IPS DF 6.9 (cell line): ENCODE results near the gene TNIK.

Source experiments
- DNase-seq: peaks from one replicate; pipeline ENCODE4 v3.0.0-alpha.2; 2013; ENCODE audit warnings: low read depth, low spot score
- H3K27ac ChIP-seq: one replicate; pipeline ENCODE4 v1.5.1; 2013; ENCODE audit warnings: low read length, control low read depth
- H3K27me3 ChIP-seq: 2 replicates; pipeline ENCODE4 v1.6.1; 2013; ENCODE audit warnings: mild to moderate bottlenecking, low read length; ENCODE audit not compliant: control insufficient read depth, insufficient read depth
- H3K36me3 ChIP-seq: 2 replicates; pipeline ENCODE4 v1.6.1; 2013; ENCODE audit warnings: low read length; ENCODE audit not compliant: control insufficient read depth, insufficient read depth
- H3K4me1 ChIP-seq: 2 replicates; pipeline ENCODE4 v1.6.1; 2013; ENCODE audit warnings: low read length; ENCODE audit not compliant: control insufficient read depth, insufficient read depth
- H3K4me3 ChIP-seq: 2 replicates; pipeline ENCODE4 v1.5.1; 2013; ENCODE audit warnings: mild to moderate bottlenecking, low read length
- H3K9me3 ChIP-seq: 2 replicates; pipeline ENCODE4 v1.6.1; 2013; ENCODE audit warnings: low read length, inconsistent platforms; ENCODE audit not compliant: control insufficient read depth, insufficient read depth
- WGBS: extraction: QIAGEN DNeasy Blood & Tissue Kit; methylation state at CpG from one replicate; pipeline ENCODE4 v1.1.7; 2013; ENCODE audit warnings: mixed read lengths, missing lambda C conversion rate; ENCODE audit not compliant: insufficient read length, insufficient coverage; 5-methylcytosine and 5-hydroxymethylcytosine counted together

TNIK gene

DNA sequence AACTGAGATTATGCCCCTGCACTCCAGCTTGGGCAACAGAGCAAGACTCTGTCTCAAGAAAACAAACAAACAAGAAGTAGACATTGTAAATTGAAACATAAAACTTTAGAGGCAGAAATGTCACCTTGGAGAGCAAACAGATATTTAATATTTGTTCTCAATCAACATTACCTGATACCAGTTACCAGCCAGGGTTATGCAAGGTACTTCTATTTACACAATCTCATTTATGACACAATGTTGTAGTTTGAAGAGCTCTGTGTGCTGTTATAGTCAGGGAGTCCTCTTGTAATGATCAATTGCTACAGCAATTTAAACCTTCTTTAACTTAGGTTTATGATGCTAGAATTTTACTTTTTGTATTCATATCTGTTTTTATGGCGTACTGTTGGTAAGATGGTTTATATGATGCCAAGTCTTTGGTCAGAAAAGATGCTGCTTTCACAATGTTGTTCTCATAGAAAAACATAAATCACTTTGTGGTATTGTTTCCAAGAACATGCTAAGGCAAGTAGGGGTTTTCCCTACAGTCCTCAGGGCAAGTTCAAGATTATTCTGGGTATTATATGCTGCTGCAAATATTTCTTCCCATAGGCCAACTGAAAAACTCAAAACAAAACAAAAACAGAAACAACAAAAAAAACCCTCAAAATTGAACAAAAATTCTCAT lies 173.5 kb downstream of the TNIK start:
- no peaks in the 10 kb centered on the region for H3K4me1 ChIP-seq
- no peaks in the 10 kb centered on the region for H3K9me3 ChIP-seq
- H3K27me3 ChIP-seq = no peaks in the 10 kb centered on the region
- no peaks in the 10 kb centered on the region for H3K36me3 ChIP-seq
- no peak overlapping the region for H3K4me3 ChIP-seq
- no peak overlapping the region for H3K27ac ChIP-seq
- no CpG with 5 or more reads among the region's 1 CpG for WGBS
- no peak for DNase-seq

DNA sequence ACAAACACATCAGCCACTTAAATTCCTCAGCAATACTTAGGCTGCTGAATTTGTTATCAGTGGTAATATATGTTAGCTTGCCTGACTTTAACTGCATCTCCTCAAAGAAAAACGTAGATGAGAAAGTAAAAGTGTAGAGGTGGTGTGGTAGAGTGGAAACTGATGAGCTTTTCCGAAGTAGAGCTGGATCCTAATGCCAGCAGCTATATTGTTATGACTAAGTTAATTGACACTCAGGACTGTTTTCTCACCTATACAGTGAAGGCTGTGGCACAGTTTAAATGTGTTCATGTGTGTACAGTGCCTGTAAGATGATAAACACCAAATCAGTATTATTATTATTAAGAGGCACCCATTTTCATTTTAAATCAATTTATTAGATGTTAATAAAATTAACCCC lies 174.9 kb downstream of the TNIK start:
- Histone ChIP-seq H3K4me3 (no peak overlapping the region), H3K27me3 (no peaks in the 10 kb centered on the region), H3K27ac (no peak overlapping the region), H3K9me3 (no peaks in the 10 kb centered on the region), H3K36me3 (no peaks in the 10 kb centered on the region), H3K4me1 (no peaks in the 10 kb centered on the region)
- no peak for DNase-seq
- WGBS = no CpG with 5 or more reads among the region's 2 CpGs

DNA sequence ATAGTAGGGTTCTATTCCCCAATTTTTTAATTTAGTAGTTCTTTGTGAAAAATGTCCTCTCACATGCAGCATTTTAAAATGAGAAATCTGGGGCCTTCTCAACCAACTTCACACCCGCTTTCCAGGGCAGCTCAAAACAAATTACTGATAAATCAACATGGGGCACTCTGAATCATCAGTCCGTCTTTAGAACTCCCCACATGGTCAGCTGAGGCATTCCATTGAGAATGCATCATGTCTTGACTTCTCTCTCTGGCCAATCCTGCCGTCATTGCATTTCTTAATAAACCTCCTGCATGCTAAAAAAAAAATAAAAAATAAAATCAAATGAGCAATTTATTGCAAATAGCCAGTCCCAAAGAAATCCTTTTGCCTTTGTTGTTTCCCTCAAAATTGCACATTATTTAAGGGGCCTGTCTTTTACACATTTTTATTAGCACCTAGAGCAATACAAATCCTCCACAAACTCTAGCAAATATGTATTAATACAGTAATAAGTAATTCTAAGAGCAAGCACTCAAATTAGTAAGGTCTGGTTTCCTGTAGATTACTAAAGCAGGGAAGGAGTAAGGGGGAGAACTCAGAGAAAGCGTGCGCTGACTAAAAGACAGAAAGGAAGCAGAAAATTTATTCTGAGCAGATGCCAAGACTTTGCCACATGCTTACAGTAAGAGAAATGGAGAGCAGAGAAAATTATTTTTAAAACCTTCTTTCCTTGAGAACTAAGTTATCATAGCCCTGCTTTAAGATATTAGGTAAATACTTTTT lies 175.7 kb downstream of the TNIK start:
- H3K9me3 ChIP-seq = no peaks in the 10 kb centered on the region
- no peaks in the 10 kb centered on the region for H3K4me1 ChIP-seq
- DNase-seq = no peak
- no CpG with 5 or more reads among the region's 5 CpGs for WGBS
- H3K36me3 ChIP-seq = no peaks in the 10 kb centered on the region
- no peaks in the 10 kb centered on the region for H3K27me3 ChIP-seq
- H3K4me3 ChIP-seq = no peak overlapping the region
- H3K27ac ChIP-seq = no peak overlapping the region

DNA sequence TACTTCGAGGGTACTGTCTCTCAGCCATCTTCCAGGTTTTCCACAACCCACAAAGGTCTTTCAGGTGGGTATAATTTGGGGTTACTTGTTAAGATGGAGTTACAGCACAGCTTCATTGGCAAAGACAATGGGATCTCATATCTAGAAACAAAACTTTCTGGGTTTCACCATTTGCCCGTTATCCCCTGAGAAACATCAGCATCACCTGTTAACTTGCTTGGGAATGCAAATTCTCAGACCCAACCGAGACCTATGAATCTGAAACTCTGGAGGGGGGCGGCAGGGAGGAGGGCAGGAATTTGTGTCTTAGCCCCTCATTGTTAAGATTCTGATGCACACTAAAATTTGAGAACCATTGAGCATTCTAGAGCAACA lies 176.4 kb downstream of the TNIK start:
- no peak for DNase-seq
- no peaks in the 10 kb centered on the region for H3K4me1 ChIP-seq
- no peaks in the 10 kb centered on the region for H3K9me3 ChIP-seq
- H3K4me3 ChIP-seq = no peak overlapping the region
- H3K27ac ChIP-seq = no peak overlapping the region
- WGBS = no CpG with 5 or more reads among the region's 4 CpGs
- H3K36me3 ChIP-seq = no peaks in the 10 kb centered on the region
- H3K27me3 ChIP-seq = no peaks in the 10 kb centered on the region

DNA sequence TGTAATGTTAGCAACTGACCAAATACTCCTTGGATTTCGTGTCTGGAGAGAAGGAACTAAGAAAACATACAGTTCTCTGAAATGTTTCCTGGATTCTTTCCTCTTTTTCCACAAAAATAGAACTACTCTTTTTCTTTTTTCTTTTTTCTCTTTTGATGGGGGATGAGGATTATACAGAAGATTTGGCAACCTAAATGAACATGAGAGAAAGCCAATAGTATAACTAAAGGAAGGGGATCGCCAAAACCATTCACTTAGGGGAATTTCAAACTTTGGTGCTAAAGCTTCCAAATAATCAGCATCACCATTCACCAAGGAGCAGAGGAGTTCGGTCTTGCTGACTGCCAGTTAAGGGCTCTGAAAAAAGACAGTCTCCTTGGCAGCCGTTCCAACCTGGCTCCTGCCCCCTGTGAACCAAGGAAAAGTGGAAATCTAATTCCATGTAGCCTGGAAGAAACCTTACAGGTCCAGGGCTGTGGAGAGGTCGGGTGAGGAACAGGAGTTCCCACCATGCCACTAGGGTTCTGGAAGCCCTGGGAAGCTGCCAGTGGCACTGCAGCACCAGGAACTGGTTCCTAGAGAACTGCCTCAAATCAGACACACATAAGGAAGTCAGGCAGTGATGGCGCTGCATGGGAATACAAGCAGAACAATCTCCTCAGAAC lies 176.9 kb downstream of the TNIK start:
- no CpG with 5 or more reads among the region's 6 CpGs for WGBS
- Histone ChIP-seq H3K27me3 (no peaks in the 10 kb centered on the region), H3K9me3 (no peaks in the 10 kb centered on the region), H3K4me3 (no peak overlapping the region), H3K27ac (no peak overlapping the region), H3K36me3 (no peaks in the 10 kb centered on the region), H3K4me1 (no peaks in the 10 kb centered on the region)
- no peak for DNase-seq

DNA sequence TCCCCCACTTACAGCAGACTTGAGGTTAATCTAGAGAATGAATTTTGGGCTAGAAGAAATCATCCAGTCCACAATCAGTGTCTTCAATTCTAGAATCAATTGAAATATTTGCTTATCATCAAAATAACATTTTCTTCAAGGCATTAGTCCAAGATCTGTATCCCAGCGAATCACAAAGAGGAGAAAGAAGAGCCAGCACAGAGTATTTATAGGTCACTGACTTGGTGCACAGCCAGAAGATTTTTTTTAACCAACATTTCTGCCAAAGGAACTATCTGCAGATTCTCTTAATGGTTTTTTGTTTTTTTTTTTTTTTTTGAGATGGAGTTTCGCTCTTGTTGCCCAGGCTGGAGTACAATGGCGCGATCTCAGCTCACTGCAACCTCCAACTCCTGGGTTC lies 178.2 kb downstream of the TNIK start:
- Histone ChIP-seq H3K27me3 (no peaks in the 10 kb centered on the region), H3K36me3 (no peaks in the 10 kb centered on the region), H3K4me3 (no peak overlapping the region), H3K27ac (no peak overlapping the region), H3K9me3 (no peaks in the 10 kb centered on the region), H3K4me1 (no peaks in the 10 kb centered on the region)
- DNase-seq = no peak
- WGBS = no CpG with 5 or more reads among the region's 4 CpGs

DNA sequence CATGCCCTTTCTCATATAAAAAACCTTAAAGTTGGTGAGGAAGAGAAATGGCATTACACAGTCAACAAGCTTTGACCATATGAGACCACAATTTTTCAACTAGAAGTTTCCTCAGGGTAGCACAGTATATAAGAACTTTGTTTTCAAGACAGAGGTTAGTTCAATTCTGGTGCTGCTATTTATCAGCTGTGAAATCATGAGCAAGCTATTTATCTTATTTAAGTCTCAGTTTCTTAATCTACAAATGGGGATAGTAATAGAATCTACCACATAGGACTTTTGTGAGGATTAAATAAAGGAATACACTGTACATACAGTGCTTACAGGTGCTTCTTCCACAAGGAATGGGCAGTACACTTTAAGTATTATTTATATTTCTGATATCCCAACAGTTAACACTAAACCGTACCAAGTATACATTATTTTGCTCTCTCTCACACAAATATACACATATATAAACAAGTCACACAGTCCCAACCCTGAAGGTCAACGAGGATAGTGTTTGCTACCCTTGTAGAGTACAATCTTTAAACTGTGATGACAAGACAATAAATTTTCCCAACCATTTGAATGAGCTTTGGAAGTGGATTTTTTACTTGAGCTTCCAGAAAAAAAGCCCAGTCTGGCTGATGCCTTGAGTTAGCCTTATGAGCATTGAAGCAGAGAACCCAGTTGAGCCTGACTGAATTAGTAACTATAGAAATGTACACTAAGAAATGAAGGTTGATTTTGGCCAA lies 178.8 kb downstream of the TNIK start:
- 100% methylated on average over 1 of the region's 2 CpGs for WGBS
- H3K27ac ChIP-seq = no peak overlapping the region
- no peaks in the 10 kb centered on the region for H3K27me3 ChIP-seq
- no peaks in the 10 kb centered on the region for H3K4me1 ChIP-seq
- no peaks in the 10 kb centered on the region for H3K9me3 ChIP-seq
- no peak overlapping the region for H3K4me3 ChIP-seq
- no peaks in the 10 kb centered on the region for H3K36me3 ChIP-seq
- no peak for DNase-seq

DNA sequence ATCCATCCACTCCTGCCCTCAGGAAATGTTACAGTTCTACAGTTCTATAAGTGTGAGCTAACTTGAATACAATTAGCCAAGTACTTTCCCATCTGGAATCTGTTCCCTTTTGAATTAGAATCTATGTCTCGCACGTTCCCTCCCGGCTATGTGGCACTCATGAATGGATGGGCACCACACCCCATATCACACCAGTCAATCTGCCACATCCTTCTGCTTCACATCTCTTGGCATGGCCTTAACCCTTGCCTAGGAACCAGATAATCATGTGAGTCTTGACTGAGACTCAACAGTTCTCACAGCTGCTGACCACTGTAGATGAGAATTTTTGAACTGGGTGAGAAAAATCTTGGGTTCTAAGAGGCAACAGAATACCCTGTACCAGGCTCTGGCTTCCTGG lies 180.2 kb downstream of the TNIK start:
- WGBS = no CpG with 5 or more reads among the region's 3 CpGs
- Histone ChIP-seq H3K4me3 (no peak overlapping the region), H3K27ac (no peak overlapping the region), H3K27me3 (no peaks in the 10 kb centered on the region), H3K9me3 (no peaks in the 10 kb centered on the region), H3K36me3 (no peaks in the 10 kb centered on the region), H3K4me1 (no peaks in the 10 kb centered on the region)
- no peak for DNase-seq

DNA sequence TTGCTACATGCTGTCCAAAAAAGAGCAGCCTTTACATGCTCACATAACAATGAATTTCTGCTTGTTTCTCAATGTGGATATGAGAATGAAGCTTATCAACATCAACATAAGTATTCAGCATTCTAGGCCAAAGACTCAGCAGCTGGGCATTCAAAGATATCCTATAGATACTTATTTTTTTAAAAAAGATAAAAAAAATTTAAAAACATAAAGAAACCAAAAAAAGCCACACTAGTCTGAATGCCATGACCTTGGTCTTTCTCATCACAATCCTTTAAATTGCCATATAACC lies 182.0 kb downstream of the TNIK start:
- Histone ChIP-seq H3K27me3 (no peaks in the 10 kb centered on the region), H3K4me3 (no peak overlapping the region), H3K36me3 (no peaks in the 10 kb centered on the region), H3K9me3 (no peaks in the 10 kb centered on the region), H3K27ac (no peak overlapping the region), H3K4me1 (no peaks in the 10 kb centered on the region)
- no peak for DNase-seq

DNA sequence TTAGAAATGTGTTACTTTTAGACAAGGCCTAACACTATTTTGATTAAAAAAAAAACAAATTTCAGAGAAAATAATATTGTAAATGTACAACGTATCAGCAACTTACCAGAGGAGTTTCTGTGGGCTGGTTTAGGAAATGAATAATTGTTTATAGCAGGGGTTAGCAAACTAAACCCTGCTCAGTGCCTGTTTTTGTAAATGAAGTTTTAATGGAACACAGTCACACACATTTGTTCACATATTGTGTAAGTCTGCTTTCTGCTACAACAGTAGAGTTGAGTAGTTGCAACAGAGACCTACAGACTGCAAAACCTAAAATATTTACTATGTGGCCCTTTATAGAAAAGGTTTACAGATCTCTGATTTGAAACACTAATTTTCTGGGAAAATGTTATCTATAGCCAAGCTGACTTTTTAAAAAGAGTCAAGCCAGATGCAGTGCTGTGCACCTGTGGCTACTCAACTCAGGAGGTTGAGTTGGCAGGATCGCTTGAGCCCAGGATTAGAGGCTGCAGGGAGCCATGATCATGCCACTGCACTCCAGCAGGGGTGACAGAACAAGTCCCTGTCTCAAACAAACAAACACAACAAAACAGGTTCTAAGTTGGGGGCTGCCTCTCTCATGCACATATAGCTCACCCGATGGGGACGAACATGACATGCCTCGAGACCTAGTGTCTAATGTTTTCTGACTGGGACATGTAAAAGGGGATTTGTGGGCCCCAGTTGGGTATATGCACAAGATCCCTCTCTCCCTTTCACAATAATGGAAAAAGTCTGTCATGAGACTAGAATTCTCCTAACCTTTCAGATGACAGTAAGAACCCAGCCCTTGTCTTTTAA lies 182.5 kb downstream of the TNIK start:
- DNase-seq = no peak
- Histone ChIP-seq H3K36me3 (no peaks in the 10 kb centered on the region), H3K4me1 (no peaks in the 10 kb centered on the region), H3K9me3 (no peaks in the 10 kb centered on the region), H3K27ac (no peak overlapping the region), H3K4me3 (no peak overlapping the region), H3K27me3 (no peaks in the 10 kb centered on the region)
- no CpG with 5 or more reads among the region's 5 CpGs for WGBS
